ENCODE data around the gene MRS2.

DNA sequence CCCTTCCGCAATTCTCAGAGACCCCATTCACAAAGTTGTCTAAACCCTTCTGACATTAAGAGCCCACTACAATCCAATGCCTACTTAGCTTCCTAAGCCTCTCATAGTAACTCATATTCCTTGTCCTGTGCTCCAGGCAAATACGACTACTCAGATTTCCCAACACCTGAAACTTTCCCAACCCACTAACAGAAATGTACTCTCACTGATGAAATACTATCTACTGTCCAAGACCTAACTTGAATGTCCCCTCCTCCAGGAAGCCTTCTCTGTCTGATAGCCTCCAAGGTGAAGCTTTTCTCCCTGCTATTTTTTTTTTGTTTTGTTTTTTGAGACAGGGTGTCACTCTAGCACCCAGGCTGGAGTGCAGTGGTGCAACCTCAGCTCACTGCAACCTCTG is 56.2 kb downstream of the MRS2 start:
- TF ChIP-seq POLR2A (IDR thresholded peaks at IDR 0.05) = no peak
- TF ChIP-seq, protein P1, sequence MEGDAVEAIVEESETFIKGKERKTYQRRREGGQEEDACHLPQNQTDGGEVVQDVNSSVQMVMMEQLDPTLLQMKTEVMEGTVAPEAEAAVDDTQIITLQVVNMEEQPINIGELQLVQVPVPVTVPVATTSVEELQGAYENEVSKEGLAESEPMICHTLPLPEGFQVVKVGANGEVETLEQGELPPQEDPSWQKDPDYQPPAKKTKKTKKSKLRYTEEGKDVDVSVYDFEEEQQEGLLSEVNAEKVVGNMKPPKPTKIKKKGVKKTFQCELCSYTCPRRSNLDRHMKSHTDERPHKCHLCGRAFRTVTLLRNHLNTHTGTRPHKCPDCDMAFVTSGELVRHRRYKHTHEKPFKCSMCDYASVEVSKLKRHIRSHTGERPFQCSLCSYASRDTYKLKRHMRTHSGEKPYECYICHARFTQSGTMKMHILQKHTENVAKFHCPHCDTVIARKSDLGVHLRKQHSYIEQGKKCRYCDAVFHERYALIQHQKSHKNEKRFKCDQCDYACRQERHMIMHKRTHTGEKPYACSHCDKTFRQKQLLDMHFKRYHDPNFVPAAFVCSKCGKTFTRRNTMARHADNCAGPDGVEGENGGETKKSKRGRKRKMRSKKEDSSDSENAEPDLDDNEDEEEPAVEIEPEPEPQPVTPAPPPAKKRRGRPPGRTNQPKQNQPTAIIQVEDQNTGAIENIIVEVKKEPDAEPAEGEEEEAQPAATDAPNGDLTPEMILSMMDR (IDR thresholded peaks at IDR 0.05) = no peak
